ENCODE data around the gene GIPR. TPM values are rescaled to one million over a fixed set of nuclear protein-coding genes. Genes with fewer than 3 reads are reported as not detected.

Gene GIPR
- total RNA-seq, 2 experiments from 2014 or later: 6.6 to 8.3 TPM

DNA sequence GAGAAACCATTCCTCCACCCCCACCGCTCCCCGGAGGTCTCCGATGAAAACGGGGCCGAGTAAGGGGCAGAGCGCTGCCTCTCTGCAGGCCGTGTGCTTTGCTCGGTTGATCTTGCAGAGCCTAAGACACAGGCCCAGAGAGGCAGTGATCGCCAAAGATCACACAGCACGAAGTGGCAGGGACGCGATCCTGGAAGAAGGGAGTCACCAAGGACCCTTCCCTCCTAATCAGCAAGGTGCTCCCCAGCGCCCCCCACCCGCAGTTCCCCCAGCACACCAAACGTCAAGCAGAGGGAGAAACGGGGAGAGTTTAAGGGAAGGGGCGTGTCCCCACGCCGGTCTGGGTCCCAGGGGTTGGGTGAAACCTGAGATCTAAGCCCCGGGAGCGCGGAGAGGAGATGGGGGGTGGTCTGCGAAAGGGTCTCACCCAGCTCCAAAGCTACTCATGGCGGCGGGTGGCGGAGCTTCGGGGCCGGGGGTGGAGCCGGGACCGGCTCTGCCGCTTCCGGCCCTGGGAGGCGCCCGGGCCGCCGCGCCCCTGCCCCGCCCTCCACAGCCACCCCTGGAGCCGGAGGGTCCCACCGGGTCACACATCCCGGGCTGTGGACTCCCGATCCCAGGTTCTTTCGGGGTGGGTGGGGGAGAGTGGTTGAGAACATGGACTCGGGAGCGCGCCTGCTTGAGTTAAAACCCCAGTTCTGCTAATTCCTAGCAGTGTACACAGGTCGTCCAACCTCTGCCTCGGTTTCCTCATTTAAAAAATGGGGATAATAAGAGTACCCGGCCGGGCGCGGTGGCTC lies 28.9 kb upstream of the GIPR start, which contains the start of gene EML2:
TSS of gene EML2 (minus strand) at position 468 of the 800 bp plus-strand sequence. CDS start at position 447, 21 bp downstream.
- peaks cover 35% of the 10 kb centered on the region for H3K4me1 Mint-ChIP-seq (ENCODE audit: low read depth)
- H3K27ac Mint-ChIP-seq: peak within 1 kb of the TSS; percentile 81
- no peaks in the 10 kb centered on the region for H3K27me3 Mint-ChIP-seq
- DNase-seq: peak; percentile 74
- CTCF ChIA-PET: interaction anchor here (0.6 to 1.9 kb wide), 3 partner anchors 38 to 153 kb away, joined by 3 to 7 read pairs (median 4); partner anchors contain the start of gene QPCTL
- POLR2A ChIA-PET: interaction anchor here (0.6 kb wide), 1 partner anchor 167 kb away, joined by 3 read pairs; no protein-coding TSS in a partner anchor
- intact Hi-C loops (cut with micrococcal nuclease): no loop called here
- H3K9me3 Mint-ChIP-seq: no peaks in the 10 kb centered on the region
- peak within 1 kb of the TSS; percentile 94 for H3K4me3 Mint-ChIP-seq
- peaks cover 27% of the 10 kb centered on the region for H3K36me3 Mint-ChIP-seq

DNA sequence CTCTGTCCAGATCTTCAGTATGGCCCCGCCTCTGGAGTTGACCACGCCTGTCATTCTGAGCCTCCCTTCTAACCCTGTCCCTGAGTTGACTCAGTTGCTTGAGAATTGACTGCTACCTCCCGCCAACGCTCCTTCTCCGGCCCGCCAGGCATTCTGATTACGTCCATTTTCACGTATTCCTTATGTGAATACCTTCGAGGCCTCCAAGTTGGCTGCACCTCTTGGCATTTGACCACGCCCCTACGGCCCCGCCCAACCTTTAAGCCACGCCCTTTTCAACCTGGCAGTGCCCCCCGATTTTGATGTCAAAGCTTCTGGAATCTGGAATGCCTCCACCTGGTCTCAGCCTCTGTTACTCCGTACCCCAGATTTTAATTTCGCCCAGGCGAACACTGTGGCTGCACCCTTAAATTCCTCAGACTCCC lies 27.2 kb upstream of the GIPR start:
- ChIA-PET CTCF (interaction anchor here (0.6 to 3.9 kb wide), 11 partner anchors 10 to 172 kb away, joined by 3 to 58 read pairs (median 12); partner anchors contain the start of genes FOSB, QPCTL, SNRPD2 and VASP), POLR2A (interaction anchor here (1.2 to 3.5 kb wide), 8 partner anchors 10 to 171 kb away, joined by 3 to 54 read pairs (median 12); partner anchors contain the start of genes GIPR, QPCTL, SNRPD2 and VASP)
- H3K27me3 Mint-ChIP-seq: no peaks in the 10 kb centered on the region
- intact Hi-C loops (cut with micrococcal nuclease): no loop called here
- peaks cover 45% of the 10 kb centered on the region for H3K4me1 Mint-ChIP-seq (ENCODE audit: low read depth)
- peak overlapping the region; percentile 90 for H3K4me3 Mint-ChIP-seq
- peaks cover 27% of the 10 kb centered on the region for H3K36me3 Mint-ChIP-seq
- DNase-seq: peak; percentile 76
- peak overlapping the region; percentile 97 for H3K27ac Mint-ChIP-seq
- no peaks in the 10 kb centered on the region for H3K9me3 Mint-ChIP-seq

DNA sequence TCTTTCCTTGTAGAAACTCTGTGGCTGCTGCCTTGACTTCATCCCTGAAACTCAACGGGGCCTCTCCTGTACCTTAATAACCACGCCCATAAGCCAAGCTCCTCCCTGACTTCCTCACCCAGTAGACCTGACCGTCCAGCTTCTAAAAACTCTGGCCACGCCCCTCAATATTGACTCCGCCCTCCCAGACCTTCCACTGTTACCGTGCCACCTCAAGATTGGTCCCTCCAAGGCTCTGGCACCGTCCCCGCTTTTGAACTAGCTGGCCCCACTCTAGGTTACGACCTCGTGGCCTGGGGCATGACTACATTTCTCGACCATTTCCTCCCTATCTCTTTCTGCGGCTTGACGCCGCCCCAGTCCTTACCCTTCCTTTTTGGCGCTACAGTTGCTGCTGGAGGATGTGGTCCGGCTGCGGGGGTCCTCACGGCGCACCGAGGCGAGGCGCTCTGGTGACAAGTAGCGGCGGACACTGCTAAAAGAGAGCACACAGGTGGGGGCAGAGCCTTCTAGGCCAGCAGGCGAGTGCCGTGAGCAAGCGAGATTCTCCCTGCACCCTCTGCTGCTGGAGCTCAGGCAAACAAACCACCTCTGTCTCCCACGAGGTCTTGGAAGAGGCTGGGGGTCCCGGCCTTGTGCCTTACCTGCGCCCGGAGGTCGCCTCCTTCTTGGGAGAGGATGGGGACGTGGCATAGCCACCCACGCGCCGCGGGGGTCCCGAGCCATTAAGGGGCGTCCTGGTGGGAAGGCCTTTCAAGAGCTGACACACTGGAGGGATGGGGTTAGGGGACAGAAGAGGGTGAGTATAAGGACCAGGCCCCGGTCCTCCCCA lies 26.5 kb upstream of the GIPR start:
- no peaks in the 10 kb centered on the region for H3K9me3 Mint-ChIP-seq
- peaks cover 23% of the 10 kb centered on the region for H3K36me3 Mint-ChIP-seq
- no peaks in the 10 kb centered on the region for H3K27me3 Mint-ChIP-seq
- CTCF ChIA-PET: interaction anchor here (0.6 to 4.8 kb wide), 27 partner anchors 9 to 173 kb away, joined by 3 to 58 read pairs (median 6); partner anchors contain the start of genes FOSB, GIPR, QPCTL and SNRPD2
- intact Hi-C loops (cut with micrococcal nuclease): loop anchor here (1.0 to 2.0 kb wide), 10 partner anchors 11 to 217 kb away; partner anchors contain the start of genes OPA3, QPCTL and VASP
- POLR2A ChIA-PET: interaction anchor here (0.7 to 3.5 kb wide), 21 partner anchors 7 to 174 kb away, joined by 3 to 54 read pairs (median 5); partner anchors contain the start of genes FOSB, GIPR, QPCTL and SIX5
- H3K27ac Mint-ChIP-seq: peak overlapping the region; percentile 97
- DNase-seq: peak; percentile 96
- H3K4me3 Mint-ChIP-seq: peak overlapping the region; percentile 90
- peaks cover 50% of the 10 kb centered on the region for H3K4me1 Mint-ChIP-seq (ENCODE audit: low read depth)

DNA sequence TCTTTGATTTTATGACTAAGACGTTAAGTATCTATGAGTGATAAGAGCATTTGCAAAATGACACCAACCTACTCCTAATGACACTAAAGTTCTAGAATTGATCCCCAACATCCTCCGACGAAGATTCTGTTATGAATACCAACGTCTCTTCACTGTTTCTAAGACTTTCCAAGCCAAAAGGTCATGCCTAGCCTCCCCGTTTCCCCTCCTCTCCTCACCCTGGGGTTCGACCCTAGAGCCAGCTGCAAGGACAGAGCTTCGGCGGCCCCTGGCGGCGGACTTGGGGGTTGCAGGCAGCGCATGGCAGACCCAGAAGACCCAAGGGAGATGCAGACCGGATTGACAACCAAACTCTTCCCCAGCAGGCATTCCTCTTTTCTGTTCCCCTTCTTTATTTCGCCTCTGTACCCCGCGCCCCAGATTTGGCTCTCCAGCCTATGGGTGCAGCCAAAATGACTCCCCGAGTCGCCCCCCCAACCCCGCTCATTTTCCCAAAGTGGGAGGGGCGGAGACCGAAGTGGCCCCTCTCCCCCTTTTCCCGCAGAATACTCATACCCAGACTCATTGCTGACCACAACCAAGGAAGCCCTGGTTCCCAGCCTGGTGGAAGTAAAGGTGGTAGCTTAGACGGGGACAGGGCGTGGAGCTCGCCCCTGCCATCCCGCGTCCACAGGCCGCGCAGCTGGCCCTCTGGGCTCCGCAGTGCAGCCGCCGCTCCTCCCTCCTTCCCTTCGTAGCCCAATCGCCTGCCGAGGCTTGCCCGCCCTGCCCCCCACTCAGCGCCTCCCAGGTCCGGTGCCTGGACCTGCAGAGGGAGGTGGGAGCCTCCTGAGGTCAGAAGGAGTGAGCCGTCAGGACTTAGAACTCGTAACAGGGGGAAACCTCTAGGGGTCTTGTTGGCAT lies 24.7 kb upstream of the GIPR start:
- Mint-ChIP-seq H3K27ac (peak overlapping the region; percentile 97), H3K9me3 (no peaks in the 10 kb centered on the region), H3K4me3 (peak overlapping the region; percentile 71), H3K27me3 (no peaks in the 10 kb centered on the region), H3K36me3 (peaks cover 14% of the 10 kb centered on the region), H3K4me1 (ENCODE audit: low read depth) (peaks cover 52% of the 10 kb centered on the region)
- DNase-seq: peak; percentile 97
- intact Hi-C loops (cut with micrococcal nuclease): loop anchor here (1.0 to 2.0 kb wide), 2 partner anchors 24 to 218 kb away; no protein-coding TSS in a partner anchor
- ChIA-PET CTCF (interaction anchor here (0.7 to 4.8 kb wide), 23 partner anchors 8 to 203 kb away, joined by 3 to 58 read pairs (median 5); partner anchors contain the start of genes FOSB, GIPR, QPCTL and SNRPD2), POLR2A (interaction anchor here (0.6 to 3.5 kb wide), 12 partner anchors 12 to 204 kb away, joined by 3 to 54 read pairs (median 6); partner anchors contain the start of genes GIPR, QPCTL and SNRPD2)

DNA sequence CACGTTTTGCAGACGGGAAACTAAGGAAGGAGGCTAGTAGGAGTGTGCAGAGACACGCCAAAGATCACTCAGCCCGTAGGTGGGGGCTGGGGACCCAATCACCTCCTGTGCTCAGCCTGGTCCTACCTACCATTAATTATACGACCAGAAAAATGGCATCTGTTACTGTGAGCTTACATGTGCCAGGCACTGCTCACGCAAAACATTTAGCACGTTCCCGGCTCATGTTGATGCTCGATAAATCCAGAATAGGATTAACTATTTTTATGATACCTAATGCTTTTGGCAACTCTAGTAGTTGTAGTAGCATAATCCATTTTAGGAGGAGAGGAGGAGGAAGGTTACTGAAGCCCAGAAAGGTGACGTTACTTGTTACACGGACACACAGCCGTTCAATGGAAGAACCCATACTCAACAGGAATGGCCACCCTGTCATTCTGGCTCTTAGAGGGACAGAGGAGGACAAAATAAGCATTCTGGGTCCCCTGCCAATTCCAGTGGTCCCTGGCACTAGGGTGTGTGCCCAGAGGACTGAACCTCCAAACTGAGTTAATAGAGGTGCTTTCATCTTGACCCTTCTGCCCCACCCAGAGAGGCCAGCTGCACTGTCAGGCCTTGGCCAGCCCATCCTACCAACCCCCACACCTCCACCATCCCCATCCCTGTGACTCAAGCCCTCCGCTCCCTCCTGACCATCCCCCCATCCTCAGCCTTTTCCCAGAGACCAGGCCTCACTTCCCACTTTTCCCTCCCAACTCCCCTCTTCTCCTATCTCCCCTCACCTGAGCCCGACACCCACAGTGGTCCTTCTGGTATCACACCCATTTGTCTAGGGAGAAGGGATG lies 23.9 kb upstream of the GIPR start:
- Mint-ChIP-seq H3K4me1 (ENCODE audit: low read depth) (peaks cover 46% of the 10 kb centered on the region), H3K27ac (peak overlapping the region; percentile 97), H3K4me3 (peak overlapping the region; percentile 71), H3K27me3 (no peaks in the 10 kb centered on the region), H3K36me3 (peaks cover 7% of the 10 kb centered on the region), H3K9me3 (no peaks in the 10 kb centered on the region)
- intact Hi-C loops (cut with micrococcal nuclease): loop anchor here (1.0 to 2.0 kb wide), 2 partner anchors 23 to 219 kb away; no protein-coding TSS in a partner anchor
- ChIA-PET POLR2A (interaction anchor here (1.0 to 3.5 kb wide), 4 partner anchors 29 to 138 kb away, joined by 3 to 54 read pairs (median 4); no protein-coding TSS in a partner anchor), CTCF (interaction anchor here (0.7 to 4.8 kb wide), 12 partner anchors 12 to 166 kb away, joined by 3 to 58 read pairs (median 4); no protein-coding TSS in a partner anchor)
- no peak for DNase-seq

DNA sequence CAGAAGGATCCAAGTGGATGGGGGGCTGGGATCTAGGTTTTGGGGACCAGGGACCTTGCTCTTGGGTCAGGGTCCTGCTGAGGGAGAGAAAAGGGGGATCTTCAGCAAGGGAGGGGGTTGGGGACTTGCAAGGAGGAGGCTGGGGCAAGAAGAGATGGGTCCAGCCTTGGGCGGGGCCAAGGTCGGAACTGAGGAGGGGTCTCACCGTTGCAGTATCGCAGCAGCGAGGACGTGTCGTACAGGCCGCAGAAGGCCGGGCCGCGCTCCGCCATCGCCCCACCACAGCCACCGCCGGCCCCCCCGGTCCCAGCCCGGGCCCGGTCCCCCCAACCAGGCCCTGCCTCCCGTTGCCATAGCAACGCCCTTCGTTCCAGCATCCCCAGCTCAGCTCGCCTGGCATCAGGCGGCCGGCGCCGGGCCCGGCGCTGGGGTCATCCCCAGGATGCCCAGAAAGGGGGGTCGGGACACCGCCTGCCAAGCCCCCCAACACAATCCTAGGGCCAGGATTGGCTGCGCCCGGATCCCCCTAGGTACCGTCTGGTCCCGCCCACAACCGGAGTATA lies 22.9 kb upstream of the GIPR start:
- peak overlapping the region; percentile 81 for H3K4me3 Mint-ChIP-seq
- H3K27ac Mint-ChIP-seq: no peak overlapping the region
- CTCF ChIA-PET: interaction anchor here (0.6 to 4.8 kb wide), 9 partner anchors 11 to 206 kb away, joined by 3 to 27 read pairs (median 5); partner anchors contain the start of gene QPCTL
- H3K27me3 Mint-ChIP-seq: no peaks in the 10 kb centered on the region
- DNase-seq: no peak
- peaks cover 43% of the 10 kb centered on the region for H3K4me1 Mint-ChIP-seq (ENCODE audit: low read depth)
- peaks cover 7% of the 10 kb centered on the region for H3K36me3 Mint-ChIP-seq
- no peaks in the 10 kb centered on the region for H3K9me3 Mint-ChIP-seq
- intact Hi-C loops (cut with micrococcal nuclease): loop anchor here (1.0 kb wide), 1 partner anchor 32 kb away; no protein-coding TSS in a partner anchor
- POLR2A ChIA-PET: interaction anchor here (0.7 to 1.4 kb wide), 6 partner anchors 24 to 176 kb away, joined by 3 to 5 read pairs (median 4); partner anchors contain the start of gene QPCTL

DNA sequence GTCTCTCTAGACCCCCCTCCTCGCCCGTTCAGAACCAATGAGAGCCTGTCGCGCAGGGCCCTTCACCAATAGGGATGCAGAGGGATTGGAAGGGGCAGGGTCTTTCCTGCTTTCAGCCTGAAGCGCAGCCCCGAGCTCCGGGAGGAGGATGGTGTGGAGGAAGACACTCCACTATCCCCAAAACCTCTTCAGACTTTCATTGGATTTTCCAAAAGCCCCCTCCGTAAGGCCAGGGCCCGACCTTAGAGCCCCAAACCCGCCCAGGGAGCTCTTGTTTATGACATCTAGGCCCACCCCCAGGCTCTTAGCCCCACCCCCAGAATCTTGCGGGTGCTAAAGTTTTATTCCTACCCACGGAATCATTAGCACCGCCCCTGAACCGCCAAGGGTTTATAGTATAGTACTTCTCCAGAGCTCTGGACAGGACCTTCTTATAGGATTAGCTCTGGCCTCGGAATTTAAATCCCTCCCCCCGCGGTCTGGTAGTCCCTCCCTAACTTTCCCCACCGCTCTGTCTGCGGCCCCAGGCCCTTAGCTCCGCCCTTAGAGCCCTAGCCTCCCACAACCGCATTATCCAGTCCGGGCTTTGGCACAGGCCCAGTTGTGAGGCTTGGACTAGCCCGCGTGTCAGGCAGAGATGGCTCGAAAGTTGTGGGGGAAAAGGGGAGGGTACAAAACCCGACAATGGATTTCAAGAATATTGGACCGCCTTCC lies 22.2 kb upstream of the GIPR start:
- peak; percentile 92 for DNase-seq
- no peaks in the 10 kb centered on the region for H3K27me3 Mint-ChIP-seq
- peaks cover 5% of the 10 kb centered on the region for H3K36me3 Mint-ChIP-seq
- intact Hi-C loops (cut with micrococcal nuclease): loop anchor here (1.0 kb wide), 1 partner anchor 32 kb away; no protein-coding TSS in a partner anchor
- peak overlapping the region; percentile 81 for H3K4me3 Mint-ChIP-seq
- no peaks in the 10 kb centered on the region for H3K9me3 Mint-ChIP-seq
- H3K4me1 Mint-ChIP-seq (ENCODE audit: low read depth): peaks cover 40% of the 10 kb centered on the region
- POLR2A ChIA-PET: interaction anchor here (0.6 to 1.4 kb wide), 9 partner anchors 23 to 1536 kb away, joined by 3 to 5 read pairs (median 4); partner anchors contain the start of gene QPCTL
- CTCF ChIA-PET: interaction anchor here (0.6 to 4.8 kb wide), 9 partner anchors 11 to 206 kb away, joined by 3 to 27 read pairs (median 5); partner anchors contain the start of gene QPCTL
- peak overlapping the region; percentile 74 for H3K27ac Mint-ChIP-seq

DNA sequence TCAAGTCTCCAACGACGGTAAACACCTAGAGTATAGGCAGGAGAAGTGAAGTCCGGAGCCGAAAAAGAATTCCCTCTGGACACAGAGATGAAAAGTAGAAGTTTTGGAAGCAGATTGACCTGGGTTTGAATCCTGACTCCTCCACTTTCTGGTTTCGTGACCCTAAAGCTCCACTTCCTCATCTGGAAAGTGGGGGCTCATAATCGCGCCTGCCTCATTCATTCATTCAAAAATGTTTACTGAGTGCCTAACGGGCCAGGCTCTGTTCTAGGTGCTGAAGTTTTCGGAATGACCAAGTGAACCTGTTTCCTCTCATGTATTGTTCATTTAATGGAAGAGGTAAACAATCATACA lies 21.7 kb upstream of the GIPR start:
- peaks cover under 1% of the 10 kb centered on the region for H3K36me3 Mint-ChIP-seq
- no peak for DNase-seq
- H3K27me3 Mint-ChIP-seq: no peaks in the 10 kb centered on the region
- CTCF ChIA-PET: interaction anchor here (1.0 to 4.8 kb wide), 6 partner anchors 17 to 207 kb away, joined by 3 to 27 read pairs (median 9); no protein-coding TSS in a partner anchor
- POLR2A ChIA-PET: interaction anchor here (0.6 to 1.4 kb wide), 6 partner anchors 23 to 1536 kb away, joined by 3 to 5 read pairs (median 4); no protein-coding TSS in a partner anchor
- H3K27ac Mint-ChIP-seq: peak overlapping the region; percentile 74
- H3K4me3 Mint-ChIP-seq: peak overlapping the region; percentile 81
- H3K9me3 Mint-ChIP-seq: no peaks in the 10 kb centered on the region
- intact Hi-C loops (cut with micrococcal nuclease): no loop called here
- peaks cover 35% of the 10 kb centered on the region for H3K4me1 Mint-ChIP-seq (ENCODE audit: low read depth)

DNA sequence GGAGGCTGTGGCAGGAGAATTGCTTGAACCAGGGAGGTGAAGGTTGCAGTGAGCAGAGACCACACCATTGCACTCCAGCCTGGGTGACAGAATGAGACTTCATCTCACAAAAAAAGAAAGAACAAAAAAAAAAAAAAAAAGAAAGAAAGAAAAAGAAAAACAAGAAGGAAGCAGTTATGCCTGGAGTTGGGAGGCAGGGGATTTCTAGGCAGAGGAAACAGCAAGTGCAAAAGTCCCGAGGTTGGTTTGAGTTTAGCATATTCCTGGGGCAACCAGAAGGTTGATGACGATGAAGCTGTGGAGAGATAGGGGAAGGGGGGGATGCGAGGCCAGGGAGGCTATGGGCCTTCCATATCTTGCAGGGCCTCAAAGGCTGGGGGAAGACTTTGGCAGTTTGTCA lies 17.3 kb upstream of the GIPR start:
- H3K27ac Mint-ChIP-seq: no peak overlapping the region
- peaks cover 8% of the 10 kb centered on the region for H3K4me1 Mint-ChIP-seq (ENCODE audit: low read depth)
- H3K27me3 Mint-ChIP-seq: no peaks in the 10 kb centered on the region
- no peaks in the 10 kb centered on the region for H3K36me3 Mint-ChIP-seq
- intact Hi-C loops (cut with micrococcal nuclease): no loop called here
- no peak for DNase-seq
- ChIA-PET CTCF (interaction anchor here (0.7 to 1.6 kb wide), 4 partner anchors 8 to 42 kb away, joined by 3 to 5 read pairs (median 3); partner anchors contain the start of gene QPCTL), POLR2A (interaction anchor here (0.6 kb wide), 1 partner anchor 128 kb away, joined by 3 read pairs; no protein-coding TSS in a partner anchor)
- H3K4me3 Mint-ChIP-seq: no peak overlapping the region
- H3K9me3 Mint-ChIP-seq: no peaks in the 10 kb centered on the region
